CD1c-positive myeloid dendritic cell (primary cell): ENCODE measurements around the gene DCLK2.

Experiments used
- DNase-seq: peaks from one replicate; pipeline ENCODE4 v3.0.0-alpha.2; 2016; ENCODE audit errors: extremely low spot score

Gene DCLK2

GRCh38 chr4:150237110-150237872 lies 159.0 kb downstream of the DCLK2 start:
- DNase-seq = no peak

GRCh38 chr4:150238591-150238990 lies 160.3 kb downstream of the DCLK2 start:
- DNase-seq = no peak

- no peak for DNase-seq
Observed at GRCh38 chr4:150240011-150240410, 161.8 kb downstream of the DCLK2 start.

- peak; percentile 29 for DNase-seq
Observed at GRCh38 chr4:150242820-150243458, 164.7 kb downstream of the DCLK2 start.

- DNase-seq = no peak
Observed at GRCh38 chr4:150243932-150244331, 165.7 kb downstream of the DCLK2 start.

GRCh38 chr4:150244600-150244999 lies 166.4 kb downstream of the DCLK2 start:
- no peak for DNase-seq

GRCh38 chr4:150247184-150247583 lies 168.9 kb downstream of the DCLK2 start:
- no peak for DNase-seq

GRCh38 chr4:150248181-150248580 lies 169.9 kb downstream of the DCLK2 start:
- no peak for DNase-seq

GRCh38 chr4:150250293-150250997 lies 172.2 kb downstream of the DCLK2 start:
- no peak for DNase-seq

GRCh38 chr4:150250998-150251651 lies 172.9 kb downstream of the DCLK2 start:
- DNase-seq = no peak

GRCh38 chr4:150251752-150252190 lies 173.5 kb downstream of the DCLK2 start:
- DNase-seq = peak; percentile 12

GRCh38 chr4:150252306-150252705 lies 174.1 kb downstream of the DCLK2 start:
- DNase-seq = no peak

- DNase-seq = no peak
Observed at GRCh38 chr4:150252741-150253140, 174.5 kb downstream of the DCLK2 start.

GRCh38 chr4:150253416-150253815 lies 175.2 kb downstream of the DCLK2 start:
- DNase-seq = no peak

GRCh38 chr4:150253965-150254630 lies 175.9 kb downstream of the DCLK2 start:
- no peak for DNase-seq

- DNase-seq = no peak
Observed at GRCh38 chr4:150255610-150256224, 177.5 kb downstream of the DCLK2 start.

- DNase-seq = no peak
Observed at GRCh38 chr4:150256225-150256620, 178.0 kb downstream of the DCLK2 start.

GRCh38 chr4:150256841-150257730 lies 178.8 kb downstream of the DCLK2 start:
- no peak for DNase-seq

GRCh38 chr4:150258569-150258968 lies 180.3 kb downstream of the DCLK2 start:
- DNase-seq = no peak
